ENCODE data around the gene ATF7IP.

ATF7IP gene

DNA sequence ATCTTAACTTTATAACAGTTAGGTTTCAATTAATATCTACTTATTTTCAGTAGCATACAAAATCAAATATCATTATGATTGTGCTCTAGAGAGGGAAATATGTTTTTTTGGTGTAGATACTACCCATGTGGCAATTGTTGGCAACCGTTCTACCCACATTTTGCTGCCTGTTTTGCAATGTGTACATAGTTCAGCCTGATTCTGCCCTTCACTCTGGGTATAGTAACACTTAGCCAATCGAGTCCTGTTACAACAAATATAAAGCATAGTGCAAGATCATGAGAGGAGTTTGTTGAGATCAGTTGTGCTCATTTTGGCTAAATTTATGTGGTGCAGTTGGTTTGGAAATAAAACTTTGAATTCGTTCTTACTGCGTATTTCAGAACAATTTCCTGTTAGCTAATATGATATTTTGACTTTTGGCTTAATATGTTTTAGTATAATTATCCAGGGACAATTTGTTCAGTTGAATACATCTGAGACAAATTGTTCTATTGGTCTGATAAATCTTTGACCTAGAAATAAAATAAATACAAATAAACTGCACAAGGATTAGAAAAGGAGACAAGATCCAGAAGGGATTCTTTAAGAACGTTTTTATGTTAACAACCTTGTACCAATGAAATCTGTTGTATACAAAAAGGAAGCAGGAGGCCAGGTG is 76.9 kb downstream of the ATF7IP start:
- H4K20me1 ChIP-seq = peaks cover 11% of the 10 kb centered on the region; the same call in 1 of the 2 replicates
- H3K27me3 ChIP-seq = no peaks in the 10 kb centered on the region
- peaks cover 16% of the 10 kb centered on the region; the same call in 1 of the 2 replicates for H3K9me3 ChIP-seq
- TF ChIP-seq Cebpa-rat (IDR thresholded peaks at IDR 0.05) = no peak
- H3K4me1 ChIP-seq = no peaks in the 10 kb centered on the region
- H3K36me3 ChIP-seq = peaks cover 77% of the 10 kb centered on the region
- no peak overlapping the region for H3K27ac ChIP-seq
- H3K4me3 ChIP-seq = no peak overlapping the region
- H3K9ac ChIP-seq = no peak overlapping the region
- H3K4me2 ChIP-seq = no peak overlapping the region

DNA sequence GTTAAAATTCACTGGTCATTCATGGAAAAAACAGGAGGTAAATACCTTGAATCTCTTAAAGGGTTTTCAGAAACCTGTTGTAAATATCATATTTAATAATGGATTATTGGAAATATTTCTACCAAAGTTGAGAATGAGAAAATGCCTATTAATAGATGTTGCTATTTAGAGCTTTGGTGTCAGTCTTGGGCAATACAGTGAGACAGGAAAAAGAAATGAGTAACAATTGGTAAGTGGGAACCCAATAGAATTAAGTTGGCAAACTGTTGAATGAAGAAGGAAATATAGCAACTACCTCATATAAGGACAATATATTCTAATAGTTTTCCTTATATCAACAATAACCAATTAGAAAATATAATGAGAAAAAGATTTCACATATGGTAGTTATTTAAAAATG is 78.0 kb downstream of the ATF7IP start:
- Histone ChIP-seq H3K27me3 (no peaks in the 10 kb centered on the region), H3K9me3 (peaks cover 16% of the 10 kb centered on the region; the same call in 1 of the 2 replicates), H3K4me2 (no peak overlapping the region), H3K27ac (no peak overlapping the region), H3K4me1 (no peaks in the 10 kb centered on the region), H3K9ac (no peak overlapping the region), H3K36me3 (peaks cover 75% of the 10 kb centered on the region), H3K4me3 (no peak overlapping the region), H4K20me1 (peaks cover 6% of the 10 kb centered on the region; the same call in 1 of the 2 replicates)
- no peak for TF ChIP-seq Cebpa-rat (IDR thresholded peaks at IDR 0.05)

DNA sequence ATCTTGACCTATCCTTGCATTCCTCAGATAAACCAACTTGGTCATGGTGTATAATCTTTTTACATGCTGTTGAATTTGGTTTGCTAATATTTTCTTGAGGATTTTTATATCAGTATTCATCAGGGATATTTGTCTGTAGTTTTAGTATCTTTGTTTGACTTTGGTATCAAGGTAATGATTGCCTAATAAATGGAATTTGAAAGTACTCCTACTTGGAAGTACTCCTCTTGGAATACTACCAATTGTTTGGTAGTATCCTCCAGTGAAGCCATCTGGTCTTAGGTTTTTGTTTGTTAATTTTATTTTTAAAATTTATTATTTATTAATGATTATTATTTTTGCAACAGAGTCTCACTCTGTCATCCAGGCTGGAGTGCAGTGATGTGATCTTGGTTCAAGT is 85.0 kb downstream of the ATF7IP start:
- peaks cover 8% of the 10 kb centered on the region; the same call in 1 of the 2 replicates for H4K20me1 ChIP-seq
- no peak overlapping the region for H3K27ac ChIP-seq
- TF ChIP-seq Cebpa-rat (IDR thresholded peaks at IDR 0.05) = no peak
- H3K9ac ChIP-seq = no peak overlapping the region
- no peak overlapping the region for H3K4me3 ChIP-seq
- H3K4me1 ChIP-seq = no peaks in the 10 kb centered on the region; the same call in 1 of the 2 replicates
- H3K36me3 ChIP-seq = peaks cover 81% of the 10 kb centered on the region
- no peak overlapping the region for H3K4me2 ChIP-seq
- no peaks in the 10 kb centered on the region for H3K9me3 ChIP-seq
- no peaks in the 10 kb centered on the region for H3K27me3 ChIP-seq

DNA sequence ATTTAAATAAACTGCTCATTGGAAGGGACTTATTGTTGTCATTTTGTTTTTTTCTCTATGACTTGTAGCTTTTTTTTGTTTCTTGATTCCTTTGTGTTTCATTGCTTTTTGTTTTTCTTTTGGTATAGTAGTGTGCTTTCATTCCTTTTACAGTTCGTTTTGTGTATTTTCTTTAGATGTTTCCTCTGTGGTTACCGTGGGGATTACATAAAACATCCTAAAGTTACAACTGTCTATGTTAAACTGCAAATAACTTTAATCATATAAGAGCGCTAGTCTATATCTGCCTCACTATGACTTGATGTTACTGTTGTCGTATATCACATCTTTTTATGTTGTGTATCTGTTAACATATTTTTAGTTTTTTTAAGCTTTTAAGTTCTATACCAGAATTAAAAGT is 86.9 kb downstream of the ATF7IP start:
- Histone ChIP-seq H3K27me3 (no peaks in the 10 kb centered on the region), H3K9ac (no peak overlapping the region), H3K4me3 (no peak overlapping the region), H3K27ac (no peak overlapping the region), H3K9me3 (no peaks in the 10 kb centered on the region), H4K20me1 (peaks cover 8% of the 10 kb centered on the region; the same call in 1 of the 2 replicates), H3K4me2 (no peak overlapping the region), H3K36me3 (peaks cover 81% of the 10 kb centered on the region), H3K4me1 (no peaks in the 10 kb centered on the region; the same call in 1 of the 2 replicates)
- TF ChIP-seq Cebpa-rat (IDR thresholded peaks at IDR 0.05) = no peak

DNA sequence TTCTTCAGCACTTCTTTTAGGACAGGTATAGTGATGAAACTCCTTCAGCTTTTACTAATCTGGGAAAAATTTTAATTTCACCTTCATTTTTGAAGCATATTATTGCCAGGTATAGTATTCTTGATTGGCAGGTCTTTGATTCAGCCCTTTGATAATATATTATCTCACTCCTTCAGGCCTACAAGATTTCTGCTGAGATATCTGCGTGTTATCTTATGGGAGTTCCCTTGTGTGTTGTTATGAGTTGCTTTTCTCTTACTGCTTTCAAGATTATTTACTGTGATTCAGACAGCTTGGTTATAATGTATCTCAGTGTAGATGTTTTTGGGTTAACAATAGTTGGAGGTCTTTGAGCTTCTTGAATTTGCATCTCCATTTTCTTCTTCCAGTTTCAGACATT is 87.4 kb downstream of the ATF7IP start:
- peaks cover 83% of the 10 kb centered on the region for H3K36me3 ChIP-seq

DNA sequence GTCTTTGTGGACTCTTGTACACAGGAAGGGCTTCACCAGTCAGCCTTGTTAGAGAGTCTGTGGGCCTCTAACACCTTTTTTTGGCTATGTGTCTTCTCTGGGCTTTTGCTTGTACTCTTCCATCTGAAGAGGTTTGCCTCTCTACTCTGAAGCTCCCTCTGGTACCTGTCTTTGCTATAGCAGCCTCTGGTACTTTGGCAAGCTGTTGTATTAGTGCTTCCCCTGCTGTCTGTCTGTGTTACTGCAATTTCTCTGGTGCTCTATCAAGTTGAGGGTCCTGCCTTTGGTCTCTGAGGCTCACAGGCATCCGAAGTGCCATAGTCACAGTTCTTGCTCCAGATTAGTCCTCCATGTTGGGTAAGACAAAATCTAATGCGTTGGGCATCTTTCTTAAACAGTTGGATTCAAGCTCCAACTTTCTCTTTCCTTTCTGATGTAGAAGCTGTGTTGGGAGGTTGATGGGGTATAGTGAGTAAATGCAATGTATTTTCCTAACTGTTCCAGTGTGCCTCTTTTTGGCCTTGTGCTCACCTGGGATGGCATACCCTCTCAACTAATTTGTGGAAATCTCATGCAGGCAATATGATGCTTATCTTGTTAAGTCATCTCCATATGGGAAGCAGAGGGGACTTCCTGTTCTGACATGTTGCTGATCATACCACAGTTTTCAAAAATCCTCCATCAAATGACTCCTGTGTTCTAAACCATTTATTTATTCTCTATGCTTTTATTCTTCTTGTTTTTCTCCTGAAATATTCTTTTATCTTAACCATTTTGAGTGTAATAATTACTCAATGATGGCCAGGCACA is 88.8 kb downstream of the ATF7IP start:
- no peak overlapping the region for H3K9ac ChIP-seq
- no peaks in the 10 kb centered on the region for H3K9me3 ChIP-seq
- no peak overlapping the region for H3K4me2 ChIP-seq
- H3K27me3 ChIP-seq = no peaks in the 10 kb centered on the region
- H3K27ac ChIP-seq = no peak overlapping the region
- H3K36me3 ChIP-seq = peaks cover 78% of the 10 kb centered on the region
- H4K20me1 ChIP-seq = peaks cover 8% of the 10 kb centered on the region; the same call in 1 of the 2 replicates
- TF ChIP-seq Cebpa-rat (IDR thresholded peaks at IDR 0.05) = no peak
- H3K4me1 ChIP-seq = no peaks in the 10 kb centered on the region; the same call in 1 of the 2 replicates
- no peak overlapping the region for H3K4me3 ChIP-seq

More for the DNA sequence above, 87.4 kb downstream of the ATF7IP start:
- Histone ChIP-seq H3K4me1 (no peaks in the 10 kb centered on the region; the same call in 1 of the 2 replicates), H3K4me3 (no peak overlapping the region), H4K20me1 (peaks cover 8% of the 10 kb centered on the region; the same call in 1 of the 2 replicates), H3K9me3 (no peaks in the 10 kb centered on the region), H3K27me3 (no peaks in the 10 kb centered on the region), H3K9ac (no peak overlapping the region), H3K27ac (no peak overlapping the region), H3K4me2 (no peak overlapping the region)
- no peak for TF ChIP-seq Cebpa-rat (IDR thresholded peaks at IDR 0.05)

DNA sequence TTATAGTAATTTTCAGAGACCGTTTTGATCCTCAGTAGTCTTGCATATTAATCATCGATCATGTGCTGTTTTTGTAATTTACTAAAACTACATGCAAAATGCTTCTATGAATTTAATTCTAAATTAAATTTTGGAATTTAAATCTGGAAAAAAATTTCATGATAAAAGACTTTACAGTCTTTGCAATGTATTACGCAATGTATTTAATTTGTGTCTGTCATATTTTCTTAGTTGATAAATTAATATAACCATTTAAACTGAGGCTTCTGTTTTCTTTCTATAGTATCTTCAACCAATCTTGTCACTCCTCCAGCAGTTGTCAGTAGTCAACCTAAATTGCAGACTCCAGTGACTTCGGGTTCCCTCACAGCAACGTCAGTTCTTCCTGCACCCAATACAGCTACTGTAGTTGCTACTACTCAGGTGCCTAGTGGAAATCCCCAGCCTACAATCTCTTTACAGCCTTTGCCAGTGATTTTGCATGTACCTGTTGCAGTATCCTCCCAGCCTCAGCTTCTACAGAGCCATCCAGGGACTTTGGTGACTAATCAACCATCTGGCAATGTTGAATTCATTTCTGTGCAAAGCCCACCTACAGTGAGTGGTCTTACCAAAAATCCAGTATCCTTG is 94.8 kb downstream of the ATF7IP start:
- H3K9me3 ChIP-seq = no peaks in the 10 kb centered on the region
- H3K36me3 ChIP-seq = peaks cover 70% of the 10 kb centered on the region
- no peak overlapping the region for H3K4me3 ChIP-seq
- H3K27ac ChIP-seq = no peak overlapping the region
- no peaks in the 10 kb centered on the region for H3K27me3 ChIP-seq
- no peaks in the 10 kb centered on the region for H3K4me1 ChIP-seq
- no peaks in the 10 kb centered on the region for H4K20me1 ChIP-seq
- TF ChIP-seq Cebpa-rat (IDR thresholded peaks at IDR 0.05) = peak; percentile 54; the same call in 1 of the 2 replicates
- H3K9ac ChIP-seq = no peak overlapping the region
- no peak overlapping the region for H3K4me2 ChIP-seq

DNA sequence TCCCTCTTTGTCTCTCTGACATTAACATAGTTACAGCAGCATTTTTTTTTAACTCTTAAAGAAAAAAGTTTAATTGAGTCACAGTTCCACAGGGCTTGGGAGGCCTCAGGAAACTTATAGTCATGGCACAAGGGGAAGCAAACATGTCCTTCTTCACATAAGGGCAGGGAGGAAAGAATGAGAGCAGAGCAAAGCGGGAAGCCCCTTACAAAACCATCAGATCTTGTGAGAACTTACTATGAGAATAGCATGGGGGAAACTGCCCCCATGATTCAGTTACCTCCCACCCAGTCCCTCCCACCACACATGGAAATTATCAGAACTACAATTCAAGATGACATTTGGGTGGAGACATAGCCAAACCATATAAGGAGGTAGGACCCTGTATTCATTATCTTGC is 106.0 kb downstream of the ATF7IP start:
- no peak for TF ChIP-seq Cebpa-rat (IDR thresholded peaks at IDR 0.05)
- Histone ChIP-seq H3K4me2 (no peak overlapping the region), H3K9ac (no peak overlapping the region), H3K4me3 (no peak overlapping the region), H3K9me3 (peaks cover 50% of the 10 kb centered on the region), H3K36me3 (peaks cover 77% of the 10 kb centered on the region), H3K27ac (no peak overlapping the region), H4K20me1 (no peaks in the 10 kb centered on the region), H3K4me1 (no peaks in the 10 kb centered on the region), H3K27me3 (no peaks in the 10 kb centered on the region)

DNA sequence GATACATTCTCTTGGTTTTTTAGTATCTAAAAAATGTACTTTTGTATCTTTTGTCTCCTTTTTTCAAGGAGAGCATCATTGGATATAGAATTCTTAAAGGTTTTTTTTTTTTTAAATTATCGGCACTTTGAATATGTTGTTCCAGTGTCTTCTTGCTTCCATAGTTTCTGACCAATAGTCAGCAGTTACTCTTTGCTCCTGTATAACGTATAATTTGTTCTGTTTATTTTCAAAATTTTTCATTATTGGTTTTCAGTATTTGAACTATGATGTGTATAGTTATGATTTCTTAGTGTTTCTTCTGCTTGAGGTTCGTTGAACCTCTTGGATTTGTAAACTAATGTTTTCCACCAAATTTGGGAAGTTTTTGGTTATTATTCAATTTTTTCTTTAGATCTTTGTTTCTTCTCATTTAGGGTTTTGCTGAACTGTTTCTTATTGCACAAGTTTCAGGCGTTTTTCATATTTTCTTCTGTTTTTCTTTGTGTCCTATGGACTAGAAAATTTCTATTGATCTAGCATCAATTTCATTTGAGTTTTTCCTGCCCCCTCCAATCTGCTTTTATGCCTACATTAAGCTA is 108.3 kb downstream of the ATF7IP start:
- peaks cover 75% of the 10 kb centered on the region for H3K36me3 ChIP-seq
- peak overlapping the region; percentile 22; the same call in 1 of the 2 replicates for H3K4me3 ChIP-seq
- no peak for TF ChIP-seq Cebpa-rat (IDR thresholded peaks at IDR 0.05)

More for the DNA sequence above, 108.3 kb downstream of the ATF7IP start:
- H3K9ac ChIP-seq = no peak overlapping the region
- H3K4me2 ChIP-seq = no peak overlapping the region
- no peaks in the 10 kb centered on the region for H3K4me1 ChIP-seq
- H3K9me3 ChIP-seq = peaks cover 50% of the 10 kb centered on the region
- H3K27me3 ChIP-seq = no peaks in the 10 kb centered on the region
- no peaks in the 10 kb centered on the region for H4K20me1 ChIP-seq
- no peak overlapping the region for H3K27ac ChIP-seq

Measured in BLaER1 (cell line).